Testis (tissue), 2 donors: ENCODE results near the gene ADARB1.

Experiments used
- CTCF ChIP-seq, 3 experiments: fragments of 450-650 bp in 2 of 3; fragments of 200-600 bp in 1 of 3; sonication (generic) in 1 of 3; IDR thresholded peaks; one replicate each; pipeline ENCODE4 v1.5.1; 2016 to 2019; ENCODE audit warnings: antibody characterized with exemption in 3 of 3, mild to moderate bottlenecking in 2 of 3, moderate library complexity in 1 of 3
- POLR2A ChIP-seq: fragments of 450-650 bp; IDR thresholded peaks from one replicate; pipeline ENCODE4 v1.6.1; 2017; ENCODE audit warnings: antibody characterized with exemption, mild to moderate bottlenecking, moderate library complexity

GRCh38 chr21:45263534-45263933, 189.2 kb downstream of the ADARB1 start:
- TF ChIP-seq POLR2A (no peak), CTCF (IDR thresholded peaks at IDR 0.05) (no peak)
